Left cardiac atrium (tissue), 4 donors: Measurements from ENCODE around the gene AGFG1. TPM values are rescaled to one million over a fixed set of nuclear protein-coding genes. Genes with fewer than 3 reads are reported as not detected.
"Not testable (repeated sequence)": the region's sequence is repeated elsewhere in the genome, so short reads cannot be mapped to it uniquely, and the experiment has no call there.

Source experiments
- ATAC-seq, 2 donors: fragments of 200-7000 bp; cut with Tn5 transposase; one replicate each; pipeline ENCODE4 v1.9.1; 2020; ENCODE audit warnings: mild to moderate bottlenecking in 2 of 2, moderate library complexity in 2 of 2
- DNase-seq: peaks from one replicate; pipeline ENCODE4 v3.0.0-alpha.2; 2020
- intact Hi-C, 2 donors: fragments of 100-400 bp; cut with DNase I; formaldehyde crosslinking; loops; one replicate each; pipeline versions ENCODE4 v1.14.1 to v1.15.1; 2022 to 2023
- microRNA-seq, 2 donors: library from miRNA; unstranded; fragments of <30 nt; microRNA quantifications; one replicate each; pipeline ENCODE4 v1.2.0, GENCODE V29; 2020
- total RNA-seq, 2 donors: library from RNA; stranded (reverse); fragmentation: NEBNext Ultra II Directional; extraction: Animal tissue kit (Norgen Biotek cat#: 25700); gene quantifications; one replicate each; pipeline ENCODE4 v1.2.1, GENCODE V29; 2021
- donor health status: DM: no; HTN: yes; CAD: no.
- donor health status: DM: no; HTN: yes; CAD: no; lungs with severe emphysema.
- donor health status: DM: yes; HTN: yes; CAD: no.
- donor health status: Dilated cardiomyopathy.

The AGFG1 gene
- total RNA-seq, 2 donors from 2014 or later, result 61.4 to 78.2 TPM

GRCh38 chr2:227579791-227580190 lies 107.8 kb downstream of the AGFG1 start:
- no peak for ATAC-seq
- intact Hi-C loops, result no loop called here
- DNase-seq, result no peak

DNA sequence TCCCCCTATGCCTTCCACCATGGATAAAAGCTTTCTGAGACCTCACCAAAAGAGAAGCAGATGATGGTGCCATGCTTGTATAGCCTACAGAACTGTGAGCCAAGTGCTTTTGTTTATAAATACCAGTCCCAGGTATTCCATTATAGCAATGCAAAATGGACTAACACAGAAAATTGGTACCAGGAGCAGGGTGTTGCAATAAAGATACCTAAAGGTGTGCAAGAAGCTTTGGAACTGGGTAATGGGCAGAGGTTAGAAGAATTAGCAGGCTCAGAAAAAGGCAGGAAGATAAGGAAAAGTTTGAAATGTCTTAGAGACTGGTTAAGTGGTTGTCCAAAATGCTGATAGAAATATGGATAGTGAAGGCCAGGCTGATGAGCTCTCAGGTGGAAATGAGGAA lies 110.4 kb downstream of the AGFG1 start:
- DNase-seq, result no peak
- ATAC-seq, result no peak
- intact Hi-C loops, result no loop called here

DNA sequence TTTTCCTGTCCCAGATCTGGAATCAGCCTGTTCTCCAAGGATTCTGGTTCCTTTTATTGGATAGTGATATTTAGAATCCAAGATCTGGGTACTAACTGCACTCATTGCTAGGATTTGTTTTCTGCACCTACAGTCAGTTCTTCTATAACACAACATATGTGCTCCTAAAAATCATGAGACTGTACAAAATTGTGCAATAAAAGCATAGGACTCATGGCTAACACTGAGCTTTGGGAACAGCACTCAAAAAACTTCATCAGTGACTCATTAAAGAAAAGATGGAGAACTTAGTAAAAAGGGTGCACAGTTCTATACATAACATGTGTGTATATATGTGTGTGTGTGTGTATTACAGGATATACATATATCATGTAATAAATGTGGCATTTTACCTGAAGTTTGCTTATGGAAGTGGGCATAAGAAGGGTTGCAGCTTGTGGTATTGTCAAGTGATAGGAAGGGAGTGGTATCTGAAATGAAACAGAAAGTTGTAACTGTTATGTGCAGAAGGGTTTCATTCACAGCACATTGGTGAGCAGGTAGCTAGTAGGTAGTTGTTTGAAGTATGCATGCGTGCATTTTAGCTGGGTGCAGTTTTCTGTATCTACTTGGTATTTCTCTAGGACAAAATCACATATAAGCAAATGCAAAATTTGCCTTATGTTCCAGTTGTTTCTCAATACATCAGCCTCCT lies 120.9 kb downstream of the AGFG1 start:
- ATAC-seq (no peak), DNase-seq (no peak)
- intact Hi-C loops, result no loop called here

DNA sequence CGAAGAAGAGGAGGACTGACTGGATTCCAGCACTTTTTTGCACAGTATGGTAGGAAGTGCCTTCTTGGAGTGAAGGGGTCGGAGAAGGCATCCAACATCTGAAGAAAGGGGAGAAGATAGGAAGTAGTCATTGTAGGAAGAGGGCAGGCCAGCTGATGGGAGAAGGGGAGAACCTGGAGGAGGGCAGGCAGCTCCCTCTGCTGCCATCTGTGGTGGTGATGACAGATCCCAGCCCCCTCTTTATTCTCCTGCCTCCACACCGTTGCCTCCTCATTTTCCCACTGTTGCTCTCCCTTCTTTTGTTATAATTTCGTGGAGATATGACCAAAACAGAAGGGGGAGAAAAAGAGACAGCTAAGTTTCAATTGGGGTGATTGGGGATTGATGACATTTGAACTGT lies 123.8 kb downstream of the AGFG1 start:
- intact Hi-C loops, result no loop called here
- ATAC-seq, result no peak
- no peak for DNase-seq

DNA sequence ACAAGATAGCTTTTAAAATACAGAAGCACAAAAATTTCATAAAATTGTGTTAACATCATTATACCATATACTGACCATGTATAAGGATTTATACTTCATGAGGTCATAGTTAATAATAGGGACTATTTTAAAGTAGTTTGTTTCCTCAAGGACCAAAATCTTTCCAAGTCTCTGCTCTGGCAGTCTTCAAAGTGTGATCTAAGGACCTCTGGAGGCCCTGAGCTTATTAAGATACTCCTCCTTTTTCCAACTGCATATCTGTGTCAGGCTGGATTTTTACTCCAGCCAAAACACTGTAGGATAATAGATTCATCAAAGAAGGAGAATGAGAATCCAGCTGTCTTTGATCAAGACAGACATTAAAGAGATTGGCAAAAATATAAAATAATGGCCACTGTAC lies 125.1 kb downstream of the AGFG1 start:
- DNase-seq (no peak), ATAC-seq (no peak)
- intact Hi-C loops, result no loop called here

DNA sequence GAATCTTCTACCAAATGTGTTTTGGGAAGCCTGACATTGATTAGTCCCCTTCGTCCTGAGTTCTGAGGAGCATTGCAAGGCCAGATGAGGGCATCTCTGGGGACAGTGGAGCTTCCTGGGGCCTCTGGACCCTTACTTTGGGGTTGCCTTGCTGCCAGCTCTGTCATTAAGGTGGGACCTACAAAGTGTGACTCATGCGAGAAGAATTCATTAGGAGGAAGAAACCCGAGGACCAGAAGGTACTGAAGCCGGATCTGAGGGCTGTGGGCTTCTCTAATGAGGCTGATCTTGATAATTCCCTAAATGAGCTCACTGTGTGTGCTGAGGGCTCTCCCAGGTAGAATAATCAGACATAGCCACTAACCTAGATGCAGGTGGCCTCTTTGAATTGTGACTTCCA lies 126.0 kb downstream of the AGFG1 start:
- intact Hi-C loops, result no loop called here
- ATAC-seq (no peak), DNase-seq (no peak)

- intact Hi-C loops, DNase-seq, ATAC-seq: not testable (repeated sequence)
These were observed 127.0 kb downstream of the AGFG1 start, which contains the start of gene SCYGR2 for GRCh38 chr2:227598835-227599503. Gene SCYGR2 (plus strand): TSS chr2:227598893. CDS start chr2:227598893, 0 bp downstream.

- intact Hi-C loops, result no loop called here
- ATAC-seq (no peak), DNase-seq (no peak)
These were observed 130.4 kb downstream of the AGFG1 start for GRCh38 chr2:227602358-227602757.

GRCh38 chr2:227606476-227606875 lies 134.5 kb downstream of the AGFG1 start:
- intact Hi-C loops, result no loop called here
- ATAC-seq (no peak), DNase-seq (no peak)

DNA sequence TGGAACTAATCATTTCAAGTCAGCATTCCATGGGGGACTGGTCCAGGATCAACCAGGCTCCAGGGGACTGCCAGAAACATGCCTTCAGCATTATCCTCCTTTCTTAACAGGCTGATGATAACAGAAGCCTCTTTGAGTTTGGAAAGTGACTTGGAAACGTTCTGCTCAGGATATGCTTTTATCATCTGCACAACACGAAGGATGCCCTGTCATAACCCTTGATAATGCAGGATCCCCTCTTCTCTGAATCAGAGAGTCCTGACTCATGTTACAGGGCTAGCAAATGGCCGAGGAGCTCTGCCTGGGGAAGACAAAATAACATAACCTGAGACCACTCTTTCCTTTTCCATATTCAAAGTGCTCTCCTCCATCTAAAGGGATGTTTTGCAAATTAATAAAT lies 136.0 kb downstream of the AGFG1 start:
- intact Hi-C loops, result no loop called here
- DNase-seq, result no peak
- no peak for ATAC-seq

- intact Hi-C loops, result no loop called here
- DNase-seq (no peak), ATAC-seq (peak in 1 of 2 donors; percentile 35)
These were observed 136.8 kb downstream of the AGFG1 start for GRCh38 chr2:227608561-227609338.

DNA sequence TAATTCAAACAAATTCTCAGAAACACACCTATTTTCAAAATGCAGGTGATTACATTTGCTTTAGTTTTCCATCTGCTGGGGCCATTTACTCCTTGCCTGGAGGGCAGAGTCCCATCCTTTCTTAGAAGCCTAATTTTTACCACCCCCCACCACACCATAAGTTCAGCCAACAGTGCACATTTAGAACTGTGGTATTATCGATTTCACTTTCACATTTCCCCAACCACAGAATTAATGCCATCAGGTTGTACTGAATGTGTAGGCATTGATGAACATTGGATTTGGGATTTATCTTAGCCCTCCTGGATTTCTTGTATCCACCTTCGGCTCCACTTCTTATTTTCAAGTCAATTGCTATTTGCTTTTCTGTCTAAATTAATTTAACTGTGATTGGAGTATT lies 138.2 kb downstream of the AGFG1 start:
- intact Hi-C loops, result no loop called here
- no peak for ATAC-seq
- DNase-seq, result no peak

Small RNAs within 50 kb of the gene (microRNA-seq; reads per million reads assigned to microRNA genes)
- gene MIR5703, result 0 reads per million in 2 donors

Other genes starting within 250 kb of the AGFG1 start
- gene MFF, start 146.9 kb upstream of the AGFG1 start, total RNA-seq, result 10 to 100 TPM; 69.9 to 70.2 TPM
- gene TM4SF20, start 92.8 kb upstream of the AGFG1 start, total RNA-seq, result not detected
- not detected for gene SCYGR1, start 84.2 kb upstream of the AGFG1 start, total RNA-seq
- gene SCYGR2, start 126.7 kb downstream of the AGFG1 start, total RNA-seq, result not detected
- not detected for gene SCYGR3, start 142.7 kb downstream of the AGFG1 start, total RNA-seq
- gene SCYGR4, start 145.3 kb downstream of the AGFG1 start, total RNA-seq, result not detected
- not detected for gene SCYGR5, start 194.6 kb downstream of the AGFG1 start, total RNA-seq
- gene SLC19A3, start 245.9 kb downstream of the AGFG1 start, total RNA-seq, result 10 to 100 TPM; 14.2 to 40.4 TPM